Vagina (tissue), 2 donors: Measurements from ENCODE around the gene ITPR3. TPM values are rescaled to one million over a fixed set of nuclear protein-coding genes. Genes with fewer than 3 reads are reported as not detected.
A peak's percentile ranks its signal among the peaks of the same experiment; 100 is the strongest.
"Not testable (repeated sequence)": the region's sequence is repeated elsewhere in the genome, so short reads cannot be mapped to it uniquely, and the experiment has no call there.

Source experiments
- DNase-seq, 2 donors: peaks; one replicate each; pipeline ENCODE4 v3.0.0-alpha.2; 2017; ENCODE audit errors: extremely low spot score in 2 of 2
- H3K27ac ChIP-seq: fragments of 200-600 bp; sonication (generic); one replicate; pipeline ENCODE4 v1.5.1; 2019
- H3K27me3 ChIP-seq: fragments of 200-600 bp; sonication (generic); one replicate; pipeline ENCODE4 v1.5.1; 2019
- H3K36me3 ChIP-seq, 2 donors: fragments of 200-600 bp; sonication (generic); one replicate each; pipeline ENCODE4 v1.5.1; 2017 to 2019
- H3K4me1 ChIP-seq: fragments of 200-600 bp; sonication (generic); one replicate; pipeline ENCODE4 v1.5.1; 2019
- H3K4me3 ChIP-seq, 2 donors: fragments of 200-600 bp; sonication (generic); 1 replicate in 1 of 2; 2 replicates in 1 of 2; pipeline ENCODE4 v1.5.1; 2016 to 2019
- H3K9me3 ChIP-seq: fragments of 200-600 bp; sonication (generic); one replicate; pipeline ENCODE4 v1.5.1; 2019
- CTCF ChIP-seq, 3 experiments: fragments of 450-650 bp in 2 of 3; fragments of 200-600 bp in 1 of 3; sonication (generic) in 1 of 3; IDR thresholded peaks; one replicate each; pipeline ENCODE4 v1.5.1; 2017 to 2019; ENCODE audit warnings: antibody characterized with exemption in 3 of 3, mild to moderate bottlenecking in 2 of 3, moderate library complexity in 2 of 3
- POLR2A ChIP-seq, 2 donors: fragments of 450-650 bp; IDR thresholded peaks; one replicate each; pipeline ENCODE4 v1.6.1; 2017; ENCODE audit warnings: antibody characterized with exemption in 2 of 2, mild to moderate bottlenecking in 2 of 2, moderate library complexity in 2 of 2
- POLR2AphosphoS5 ChIP-seq, 2 donors: sonication (generic); formaldehyde crosslinking; IDR thresholded peaks; one replicate each; pipeline ENCODE4 v1.9.0; 2017; ENCODE audit warnings: antibody characterized with exemption in 2 of 2, mild to moderate bottlenecking in 2 of 2, low read depth in 1 of 2; ENCODE audit not compliant: insufficient read depth in 1 of 2
- intact Hi-C: fragments of 100-400 bp; cut with DNase I; formaldehyde crosslinking; loops from one replicate; pipeline ENCODE4 v1.15.1; 2023
- total RNA-seq: library from RNA; depleted of rRNA; stranded (reverse); fragments of >200 nt; gene quantifications from one replicate; pipeline ENCODE4 v1.2.3, GENCODE V29; 2016

ITPR3 gene
- total RNA-seq, 1 donor from 2014 or later: 50.1 TPM

- H3K4me3 ChIP-seq: no peak overlapping the region
- H3K4me1 ChIP-seq: peaks cover 67% of the 10 kb centered on the region
- TF ChIP-seq CTCF (IDR thresholded peaks at IDR 0.05): no peak
- TF ChIP-seq POLR2A (IDR thresholded peaks at IDR 0.05): no peak
- no peak for TF ChIP-seq POLR2AphosphoS5 (IDR thresholded peaks at IDR 0.05; ENCODE audit: insufficient read depth in 1 of 2, low read depth in 1 of 2)
- peak overlapping the region; percentile 36 for H3K27ac ChIP-seq
- no peaks in the 10 kb centered on the region for H3K27me3 ChIP-seq
- no peaks in the 10 kb centered on the region for H3K36me3 ChIP-seq
- no peak for DNase-seq
- no peaks in the 10 kb centered on the region for H3K9me3 ChIP-seq
- intact Hi-C loops: no loop called here
These were observed 6.8 kb downstream of the ITPR3 start for GRCh38 chr6:33627876-33628275.

GRCh38 chr6:33628401-33628964 lies 7.4 kb downstream of the ITPR3 start:
- no peak for DNase-seq
- Histone ChIP-seq H3K27me3 (no peaks in the 10 kb centered on the region), H3K9me3 (no peaks in the 10 kb centered on the region), H3K36me3 (no peaks in the 10 kb centered on the region), H3K4me1 (peaks cover 67% of the 10 kb centered on the region), H3K27ac (peak overlapping the region; percentile 36), H3K4me3 (no peak overlapping the region)
- no peak for TF ChIP-seq CTCF (IDR thresholded peaks at IDR 0.05)
- TF ChIP-seq POLR2A (IDR thresholded peaks at IDR 0.05): no peak
- intact Hi-C loops: no loop called here

GRCh38 chr6:33630014-33630413 lies 8.9 kb downstream of the ITPR3 start:
- Histone ChIP-seq H3K36me3 (no peaks in the 10 kb centered on the region), H3K9me3 (no peaks in the 10 kb centered on the region), H3K27ac (peak overlapping the region; percentile 48), H3K4me3 (no peak overlapping the region), H3K27me3 (no peaks in the 10 kb centered on the region), H3K4me1 (peaks cover 64% of the 10 kb centered on the region)
- intact Hi-C loops: no loop called here
- no peak for DNase-seq
- TF ChIP-seq POLR2A (IDR thresholded peaks at IDR 0.05): no peak
- TF ChIP-seq CTCF (IDR thresholded peaks at IDR 0.05): no peak
- TF ChIP-seq POLR2AphosphoS5 (IDR thresholded peaks at IDR 0.05; ENCODE audit: insufficient read depth in 1 of 2, low read depth in 1 of 2): no peak

GRCh38 chr6:33631521-33631920 lies 10.4 kb downstream of the ITPR3 start:
- DNase-seq, H3K27me3 ChIP-seq, H3K36me3 ChIP-seq, H3K9me3 ChIP-seq, intact Hi-C loops, H3K4me3 ChIP-seq, H3K27ac ChIP-seq: not testable (repeated sequence)
- peaks cover 60% of the 10 kb centered on the region for H3K4me1 ChIP-seq

- TF ChIP-seq POLR2AphosphoS5 (IDR thresholded peaks at IDR 0.05; ENCODE audit: insufficient read depth in 1 of 2, low read depth in 1 of 2) (no peak), POLR2A (IDR thresholded peaks at IDR 0.05) (no peak), CTCF (IDR thresholded peaks at IDR 0.05) (no peak)
- Histone ChIP-seq H3K27me3 (no peaks in the 10 kb centered on the region), H3K27ac (peak overlapping the region; percentile 77), H3K4me1 (peaks cover 60% of the 10 kb centered on the region), H3K36me3 (no peaks in the 10 kb centered on the region), H3K9me3 (no peaks in the 10 kb centered on the region), H3K4me3 (no peak overlapping the region)
- intact Hi-C loops: no loop called here
- DNase-seq: no peak
These were observed 10.9 kb downstream of the ITPR3 start for GRCh38 chr6:33631971-33632557.
